Measurements from ENCODE around the gene KCNF1. TPM values are rescaled to one million over a fixed set of nuclear protein-coding genes. Genes with fewer than 3 reads are reported as not detected.

The KCNF1 gene
- total RNA-seq, 2 donors from 2014 or later, result not detected

DNA sequence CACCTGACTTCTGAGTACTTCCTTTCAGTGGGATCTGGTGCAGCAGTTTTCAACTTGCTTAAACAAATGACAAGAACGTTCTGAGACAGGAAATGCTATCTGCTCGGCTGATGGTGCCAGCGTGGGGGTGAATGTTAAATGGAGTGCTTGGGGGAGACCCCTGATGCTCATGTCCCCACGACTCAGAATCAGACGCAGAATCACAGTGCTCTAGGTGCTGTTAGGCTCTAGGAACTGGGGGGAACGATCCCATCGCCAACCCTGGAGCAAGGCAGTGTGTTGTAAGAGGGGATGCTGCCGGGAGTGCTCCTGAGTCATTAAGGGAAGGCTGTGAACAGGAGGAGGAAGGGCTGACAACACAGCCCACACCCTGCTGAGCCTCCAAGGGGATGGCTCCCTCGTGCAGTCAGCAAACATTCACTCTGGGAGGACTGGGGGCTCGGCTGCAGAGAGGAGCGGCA is 34.1 kb upstream of the KCNF1 start:
- DNase-seq (ENCODE audit: low spot score in 2 of 2) (no peak), ATAC-seq (no peak)
- Mint-ChIP-seq H3K9me3 (peaks cover 0 to 7% of the 10 kb centered on the region in 2 donors), H3K27ac (no peak overlapping the region), H3K36me3 (peaks cover 0 to 4% of the 10 kb centered on the region in 2 donors)

DNA sequence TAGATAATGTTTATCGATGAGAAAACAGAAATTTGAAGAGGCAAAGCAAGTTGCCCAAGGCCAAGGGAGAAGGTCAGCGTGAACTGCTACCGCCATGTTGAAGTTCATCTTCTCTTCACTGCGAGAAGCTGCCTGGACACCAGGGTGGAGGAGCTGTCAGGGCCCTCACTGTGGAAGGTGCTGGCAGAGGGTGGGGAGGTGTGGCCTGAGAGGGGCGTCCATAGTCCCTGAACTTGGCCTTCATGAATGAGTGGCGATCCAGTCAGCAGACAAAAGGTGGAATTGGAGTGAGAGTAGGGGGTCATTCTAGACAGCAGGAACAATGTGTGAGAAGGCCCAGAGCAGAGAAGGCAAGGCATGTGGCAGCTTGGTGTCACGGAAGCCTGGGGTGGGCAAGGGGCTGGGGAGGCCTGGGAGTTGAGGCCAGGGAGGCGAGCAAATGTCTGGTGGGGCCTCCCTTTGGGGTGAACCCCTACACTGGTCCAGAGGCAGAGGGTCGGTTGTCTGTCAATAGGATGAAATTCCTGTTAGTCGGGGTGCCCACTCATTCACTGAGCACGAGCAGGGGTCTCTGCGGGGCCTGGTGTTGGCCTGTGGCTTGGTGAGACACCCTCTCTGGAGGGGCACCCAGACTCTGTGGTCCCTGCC is 33.3 kb upstream of the KCNF1 start:
- ATAC-seq, result no peak
- no peak for DNase-seq (ENCODE audit: low spot score in 2 of 2)
- H3K9me3 Mint-ChIP-seq, result no peaks in the 10 kb centered on the region
- no peaks in the 10 kb centered on the region for H3K36me3 Mint-ChIP-seq
- no peak overlapping the region for H3K27ac Mint-ChIP-seq

DNA sequence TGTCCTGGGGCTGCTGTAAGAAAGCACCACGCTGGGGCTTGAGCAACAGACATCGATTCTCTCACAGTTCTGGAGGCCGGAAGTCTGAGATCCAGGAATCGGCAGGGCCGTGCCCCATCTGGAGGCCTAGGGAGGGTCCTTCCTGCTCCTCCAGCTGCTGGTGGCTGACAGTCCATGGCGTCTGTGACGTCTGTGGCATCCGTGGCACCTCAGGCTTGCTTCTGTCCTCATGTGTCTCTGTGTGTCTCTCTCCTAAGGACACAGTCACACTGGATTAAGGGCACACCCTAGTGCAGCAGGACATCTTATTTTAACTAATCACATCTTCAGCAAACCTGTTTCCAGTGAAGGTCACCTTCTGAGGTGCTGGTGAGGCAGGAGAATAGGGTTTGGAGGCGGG is 32.6 kb upstream of the KCNF1 start:
- Mint-ChIP-seq H3K9me3 (no peaks in the 10 kb centered on the region), H3K36me3 (no peaks in the 10 kb centered on the region), H3K27ac (no peak overlapping the region)
- ATAC-seq, result no peak
- no peak for DNase-seq (ENCODE audit: low spot score in 2 of 2)

DNA sequence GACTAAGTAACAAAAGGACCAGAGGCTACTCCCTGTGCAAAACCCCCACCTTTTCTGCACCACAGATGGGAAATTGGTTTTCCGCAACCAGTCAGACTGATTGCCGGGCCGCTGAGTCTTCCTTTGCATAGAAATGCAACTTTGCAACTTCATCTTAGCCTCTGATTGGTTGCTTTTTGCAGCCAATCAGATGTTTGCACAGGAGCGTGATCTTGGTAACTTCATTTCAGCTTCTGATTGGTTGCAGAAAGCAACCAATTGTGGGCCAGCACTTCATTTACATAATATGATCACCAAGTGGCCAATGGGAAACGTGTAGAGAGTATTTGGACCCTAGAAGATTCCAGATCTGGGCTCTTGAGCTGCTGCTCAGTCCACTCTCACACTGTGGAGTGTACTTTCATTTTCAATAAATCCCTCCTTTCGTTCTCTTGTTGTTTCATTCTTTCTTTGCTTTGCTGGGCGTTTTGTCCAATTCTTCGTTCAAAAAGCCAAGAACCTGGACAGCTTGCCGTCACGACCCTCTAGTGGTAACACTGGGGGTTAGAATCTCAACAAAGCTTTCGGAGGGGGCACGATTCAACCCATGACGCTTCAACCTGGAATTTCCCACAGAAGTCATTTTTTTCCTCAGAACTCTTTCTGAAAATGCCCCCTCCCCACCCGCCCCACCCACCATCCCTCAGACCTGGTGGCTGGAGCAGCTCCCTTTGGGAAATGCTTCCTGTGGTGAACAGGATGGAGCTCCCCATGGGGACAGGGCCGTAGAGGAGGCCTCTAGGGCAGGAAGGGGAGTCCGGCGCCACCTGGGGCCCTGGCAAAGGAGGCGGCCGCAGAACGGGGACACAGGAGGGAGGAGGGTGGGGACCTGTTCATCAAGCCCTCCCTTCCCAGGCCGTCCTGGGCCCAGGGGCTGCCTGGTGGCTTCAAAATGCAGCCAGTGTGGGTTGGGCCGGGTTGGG is 31.8 kb upstream of the KCNF1 start:
- ATAC-seq (peak in 1 of 2 donors; percentile 13), DNase-seq (ENCODE audit: low spot score in 2 of 2) (no peak)
- H3K9me3 Mint-ChIP-seq, result no peaks in the 10 kb centered on the region
- no peak overlapping the region for H3K27ac Mint-ChIP-seq
- H3K36me3 Mint-ChIP-seq, result no peaks in the 10 kb centered on the region

DNA sequence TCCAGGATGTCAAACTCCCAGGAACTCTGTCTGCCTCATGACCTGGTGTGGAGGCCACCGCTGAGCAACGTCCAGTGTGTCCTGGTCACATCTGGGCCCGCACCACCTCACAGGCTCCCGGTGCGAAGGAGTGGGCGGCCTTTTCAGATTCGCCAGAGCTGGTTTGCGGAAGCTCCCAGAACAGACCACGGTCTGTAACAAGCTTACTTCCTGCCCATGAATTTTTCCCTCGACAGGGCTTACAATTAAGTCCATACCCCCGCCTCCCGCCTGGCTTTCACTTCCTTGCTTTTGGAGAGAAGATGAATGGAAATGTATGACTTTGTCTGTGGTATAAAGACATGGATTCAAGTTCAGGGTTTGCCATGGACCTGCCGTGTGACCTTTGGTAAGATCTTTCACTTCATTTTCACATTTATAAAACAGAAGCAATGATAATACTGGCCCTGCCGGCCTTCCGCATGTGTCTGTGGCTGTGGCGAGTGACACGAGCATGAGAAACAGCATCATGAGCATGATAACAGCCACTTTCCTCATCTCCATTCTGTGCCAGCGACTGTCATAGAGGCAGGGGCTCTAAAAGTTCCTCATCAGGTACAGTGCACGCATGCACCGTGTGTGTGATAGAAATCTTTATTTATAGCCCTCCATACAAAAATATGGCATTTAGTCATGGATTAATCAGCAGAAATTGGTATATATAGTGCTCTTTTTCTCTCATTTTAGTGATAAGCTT is 31.0 kb upstream of the KCNF1 start:
- DNase-seq (ENCODE audit: low spot score in 2 of 2), result peak in 1 of 2 donors; percentile 37
- Mint-ChIP-seq H3K9me3 (no peaks in the 10 kb centered on the region), H3K27ac (peak overlapping the region in 1 of 2 donors; percentile 93), H3K36me3 (no peaks in the 10 kb centered on the region)
- ATAC-seq, result peak in 1 of 2 donors; percentile 72

DNA sequence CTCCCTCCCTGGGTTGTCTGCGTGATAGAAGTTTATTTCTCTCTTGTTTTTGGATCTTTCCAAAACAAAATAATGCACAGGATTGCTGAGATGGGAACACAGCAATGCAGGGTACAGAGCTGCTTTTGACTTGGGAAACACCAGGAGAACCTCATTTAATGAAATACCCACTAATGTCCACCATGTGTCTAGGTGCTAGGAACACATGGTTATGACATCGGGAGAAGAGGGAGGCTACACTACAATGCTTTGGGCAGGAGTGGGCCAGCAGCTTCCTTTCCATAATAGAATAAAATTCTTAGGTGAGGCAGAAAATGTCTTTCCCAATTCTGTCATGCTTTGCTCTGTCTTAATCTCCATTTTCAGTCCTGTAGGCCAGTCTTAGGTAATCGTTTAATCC is 29.2 kb upstream of the KCNF1 start:
- Mint-ChIP-seq H3K9me3 (no peaks in the 10 kb centered on the region), H3K27ac (no peak overlapping the region), H3K36me3 (no peaks in the 10 kb centered on the region)
- ATAC-seq, result no peak
- no peak for DNase-seq (ENCODE audit: low spot score in 2 of 2)

DNA sequence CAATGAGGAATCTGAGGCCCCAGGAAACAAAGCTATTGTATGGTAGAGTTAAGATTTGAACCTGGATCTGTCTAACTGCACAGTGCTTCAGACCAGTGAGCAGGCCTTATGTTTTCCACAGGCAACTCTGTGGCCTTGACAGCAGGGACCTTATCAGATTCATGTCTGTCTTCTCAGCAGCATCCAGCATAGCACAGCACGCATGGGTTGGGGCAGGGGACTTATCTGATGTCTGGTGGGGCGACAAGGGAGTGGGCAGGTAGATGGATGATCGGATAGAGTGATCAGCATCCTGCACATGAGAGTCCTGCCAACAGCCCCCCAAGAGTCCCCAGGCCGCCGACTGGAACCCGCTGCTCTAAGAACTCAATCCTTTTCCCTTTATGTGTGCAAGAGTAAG is 28.7 kb upstream of the KCNF1 start:
- DNase-seq (ENCODE audit: low spot score in 2 of 2) (no peak), ATAC-seq (no peak)
- Mint-ChIP-seq H3K9me3 (no peaks in the 10 kb centered on the region), H3K36me3 (no peaks in the 10 kb centered on the region), H3K27ac (peak overlapping the region in 1 of 2 donors; percentile 29)

DNA sequence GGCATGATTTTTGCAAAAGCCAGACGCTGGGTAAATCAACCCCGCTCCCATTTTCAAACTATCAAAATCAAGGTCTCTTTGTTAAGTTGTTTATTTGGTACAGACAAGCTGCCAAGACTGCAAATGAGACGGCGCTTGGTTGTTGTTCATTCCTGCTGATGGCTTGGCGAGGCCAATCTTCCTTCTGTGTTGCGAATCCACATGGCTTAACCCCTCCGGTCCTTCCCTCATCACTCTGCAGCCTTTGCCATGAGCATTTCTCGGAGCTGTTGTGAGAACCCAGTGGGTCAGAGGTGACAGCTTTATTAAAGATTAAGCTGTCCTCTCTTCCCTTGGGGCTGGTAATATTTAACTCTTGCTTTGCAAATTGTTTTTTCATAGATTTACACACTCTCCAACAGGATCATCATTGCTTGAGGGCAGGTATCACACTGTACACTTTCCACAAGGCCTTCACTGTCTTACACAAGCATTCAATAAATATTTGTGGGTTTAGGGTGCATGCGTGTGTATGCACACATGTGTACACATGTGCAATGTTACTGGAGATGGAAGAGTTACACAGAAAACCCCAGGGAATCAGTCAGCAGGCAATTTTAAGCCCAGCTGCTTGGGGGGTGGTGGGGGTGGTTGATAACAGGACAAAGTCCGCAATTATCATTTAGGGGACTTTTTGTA is 27.8 kb upstream of the KCNF1 start:
- Mint-ChIP-seq H3K36me3 (no peaks in the 10 kb centered on the region), H3K27ac (peak overlapping the region in 1 of 2 donors; percentile 52), H3K9me3 (no peaks in the 10 kb centered on the region)
- no peak for DNase-seq (ENCODE audit: low spot score in 2 of 2)
- no peak for ATAC-seq

DNA sequence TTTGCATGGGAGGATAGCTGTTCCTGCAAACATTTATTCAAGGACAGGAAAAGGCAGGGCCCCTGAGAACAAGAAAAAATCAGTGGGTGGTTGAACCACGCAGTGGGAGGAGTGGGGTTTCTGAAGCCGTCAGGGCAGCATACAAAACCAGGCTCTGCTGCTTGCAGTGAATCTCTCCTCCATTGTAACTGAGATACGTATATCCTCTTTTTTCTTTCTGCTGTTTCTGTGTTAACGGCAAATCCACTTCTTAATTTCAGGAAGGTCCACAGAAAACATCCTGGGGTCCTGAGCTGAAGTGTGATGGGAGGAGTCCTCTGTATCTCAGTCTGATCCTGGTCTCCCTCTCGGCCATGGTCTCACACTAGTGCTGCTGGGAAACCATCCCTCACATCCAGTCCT is 27.2 kb upstream of the KCNF1 start:
- Mint-ChIP-seq H3K27ac (no peak overlapping the region), H3K9me3 (no peaks in the 10 kb centered on the region), H3K36me3 (no peaks in the 10 kb centered on the region)
- ATAC-seq, result peak in 1 of 2 donors; percentile 42
- no peak for DNase-seq (ENCODE audit: low spot score in 2 of 2)

DNA sequence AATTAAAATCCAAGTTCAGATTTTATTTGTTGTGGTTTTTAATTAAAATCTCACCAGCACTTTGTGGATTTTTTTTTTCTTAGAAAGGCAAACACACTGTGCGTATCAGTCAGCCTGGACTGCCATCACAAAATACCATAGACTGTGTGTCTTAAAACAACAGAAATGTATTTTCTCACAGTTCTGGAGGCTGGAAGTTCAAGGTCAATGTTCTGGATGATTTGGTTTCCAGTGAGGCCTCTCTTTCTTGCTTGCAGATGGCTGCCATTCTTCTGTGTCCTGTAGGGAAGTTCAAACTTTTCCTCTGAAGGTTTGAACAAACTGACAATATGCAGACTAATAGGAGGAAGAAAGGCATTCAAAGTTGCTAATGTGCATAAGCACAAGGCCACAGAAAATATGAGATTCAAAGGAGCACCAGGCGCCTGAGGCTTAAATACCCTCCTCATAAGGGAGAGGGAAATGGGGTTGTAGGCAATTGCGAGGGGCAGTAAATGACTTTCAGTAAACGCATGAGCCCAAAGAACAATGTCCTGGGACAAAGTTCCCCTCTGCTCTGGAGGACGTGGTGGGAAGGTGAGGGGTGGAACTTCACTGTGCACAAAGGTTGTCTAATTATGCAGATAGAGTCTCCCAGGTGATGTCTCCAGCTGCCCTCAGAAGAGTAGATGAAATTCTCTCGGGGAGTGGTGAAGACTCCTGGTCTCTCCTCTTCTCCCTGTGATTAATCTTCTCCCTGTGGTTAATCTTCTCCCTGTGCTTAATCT is 26.5 kb upstream of the KCNF1 start:
- ATAC-seq (no peak), DNase-seq (ENCODE audit: low spot score in 2 of 2) (no peak)
- Mint-ChIP-seq H3K27ac (no peak overlapping the region), H3K36me3 (no peaks in the 10 kb centered on the region), H3K9me3 (no peaks in the 10 kb centered on the region)

DNA sequence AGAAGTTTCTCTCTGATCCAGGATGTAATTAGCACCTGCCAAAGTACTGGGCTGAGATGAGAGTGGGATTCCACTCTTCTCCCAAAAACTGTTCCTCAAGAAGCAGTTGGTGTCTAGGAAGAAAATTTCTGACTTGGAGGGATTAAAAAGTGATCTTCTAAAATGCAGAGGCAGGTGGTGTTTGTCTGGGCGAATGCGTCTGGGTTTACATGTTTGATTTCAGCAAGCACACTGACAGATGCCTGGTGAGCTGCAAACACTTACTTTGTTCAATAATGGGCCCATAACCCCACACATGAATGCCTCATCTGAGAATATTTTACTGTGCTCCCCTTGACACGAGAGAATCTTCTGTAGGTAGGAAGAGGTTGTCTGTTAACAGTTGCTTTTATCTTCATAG is 24.3 kb upstream of the KCNF1 start:
- no peaks in the 10 kb centered on the region for H3K9me3 Mint-ChIP-seq
- ATAC-seq, result no peak
- no peak for DNase-seq (ENCODE audit: low spot score in 2 of 2)
- H3K36me3 Mint-ChIP-seq, result no peaks in the 10 kb centered on the region
- H3K27ac Mint-ChIP-seq, result no peak overlapping the region

DNA sequence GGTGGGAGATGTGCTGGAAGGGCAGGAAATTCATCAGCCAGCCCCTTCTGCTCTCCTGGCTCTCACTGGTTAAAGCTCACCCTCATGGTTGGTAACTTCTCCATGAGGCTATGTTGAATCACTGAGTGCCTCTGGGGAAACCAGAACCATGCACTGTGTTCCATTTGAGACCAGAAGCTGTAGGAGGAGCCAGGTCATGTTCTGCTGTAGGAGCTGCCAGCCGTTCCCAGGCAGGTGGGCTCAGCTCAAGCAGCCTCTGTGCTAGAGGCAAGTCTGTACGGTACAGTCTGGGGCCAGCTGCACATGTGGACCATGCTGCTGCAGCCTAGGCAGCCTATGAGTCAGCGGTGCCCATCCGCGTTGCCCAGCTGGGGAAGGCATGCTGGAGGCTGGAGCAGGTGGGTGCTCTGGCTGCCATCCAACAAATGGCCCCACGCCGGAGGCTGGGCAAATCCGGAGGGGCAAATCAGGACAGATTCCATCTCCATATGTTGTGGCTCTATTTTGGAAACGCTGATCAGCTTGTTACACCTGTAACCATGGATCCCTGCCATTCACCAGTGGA is 22.0 kb upstream of the KCNF1 start:
- H3K27ac Mint-ChIP-seq, result no peak overlapping the region
- H3K9me3 Mint-ChIP-seq, result no peaks in the 10 kb centered on the region

DNA sequence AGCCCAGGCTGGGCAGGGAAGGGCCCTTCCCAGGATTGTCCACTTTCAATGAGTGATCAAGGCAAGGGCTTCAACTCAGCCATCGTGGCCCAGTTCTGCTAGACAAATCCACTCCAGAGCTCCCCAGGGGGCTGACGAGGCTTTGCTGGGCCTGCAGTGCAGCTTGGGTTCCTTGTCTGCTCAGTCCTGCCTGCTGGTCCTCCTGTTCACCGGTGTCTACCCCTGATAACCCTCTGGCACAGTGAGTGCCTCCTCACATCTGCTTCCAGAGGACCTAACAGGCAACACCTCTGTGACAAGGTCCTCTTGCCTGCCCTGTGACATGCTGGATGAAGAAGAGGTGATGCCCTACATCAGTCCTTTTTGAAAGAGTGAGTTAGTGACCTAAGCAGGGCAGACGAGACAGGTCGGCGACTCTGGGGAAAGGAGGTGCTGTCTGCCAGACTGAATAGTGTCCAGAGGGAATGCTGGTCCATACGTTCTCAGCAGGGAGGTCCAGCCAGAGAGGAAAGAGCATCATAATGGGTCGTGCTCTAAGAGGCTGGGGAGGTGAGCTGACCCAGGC is 20.9 kb upstream of the KCNF1 start:
- Mint-ChIP-seq H3K27ac (peak overlapping the region in 1 of 2 donors; percentile 41), H3K36me3 (no peaks in the 10 kb centered on the region), H3K9me3 (no peaks in the 10 kb centered on the region)
- ATAC-seq (no peak), DNase-seq (ENCODE audit: low spot score in 2 of 2) (no peak)

More for the DNA sequence above, 22.0 kb upstream of the KCNF1 start:
- H3K36me3 Mint-ChIP-seq, result no peaks in the 10 kb centered on the region
- ATAC-seq (no peak), DNase-seq (ENCODE audit: low spot score in 2 of 2) (no peak)

DNA sequence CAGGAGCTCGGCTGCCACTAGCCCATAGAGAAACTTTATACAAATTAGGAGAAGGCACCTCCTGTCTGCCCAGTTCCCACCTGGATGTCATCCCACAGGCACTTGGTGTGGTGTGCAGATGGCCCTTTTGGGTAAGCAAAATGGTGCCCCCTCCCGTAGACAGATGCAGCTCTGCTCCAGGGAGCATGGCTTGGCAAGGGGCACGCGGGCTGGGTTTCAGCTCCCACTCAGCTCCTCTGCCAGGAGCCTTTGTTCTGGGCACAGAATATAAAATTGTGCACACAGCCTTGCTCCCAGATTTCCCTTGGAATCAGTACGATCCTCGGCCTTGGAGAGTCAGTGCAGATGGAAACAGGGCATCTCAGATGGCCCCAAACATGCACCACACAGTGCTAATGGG is 20.3 kb upstream of the KCNF1 start:
- H3K36me3 Mint-ChIP-seq, result no peaks in the 10 kb centered on the region
- no peak overlapping the region for H3K27ac Mint-ChIP-seq
- H3K9me3 Mint-ChIP-seq, result no peaks in the 10 kb centered on the region
- no peak for ATAC-seq
- no peak for DNase-seq (ENCODE audit: low spot score in 2 of 2)

DNA sequence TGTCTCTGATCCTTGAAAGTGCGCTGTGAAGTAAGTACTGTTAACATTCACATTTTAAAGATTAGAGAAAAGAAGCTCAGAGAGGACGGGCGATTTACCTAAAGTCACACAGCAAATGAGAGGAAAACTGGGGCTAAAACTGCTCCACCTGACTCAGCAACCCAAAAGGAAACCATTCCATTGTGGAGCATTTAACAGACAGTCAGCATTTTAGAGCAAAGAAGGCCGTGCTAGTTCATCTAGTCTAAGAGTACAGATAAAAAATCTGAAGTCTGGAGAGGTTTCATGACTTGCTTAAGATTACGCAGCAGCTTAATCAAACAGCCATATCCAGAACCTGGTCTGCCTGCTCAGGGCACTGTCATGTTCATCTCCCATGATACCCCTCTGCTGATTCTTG is 19.9 kb upstream of the KCNF1 start:
- no peak for ATAC-seq
- no peak overlapping the region for H3K27ac Mint-ChIP-seq
- H3K9me3 Mint-ChIP-seq, result no peaks in the 10 kb centered on the region
- DNase-seq (ENCODE audit: low spot score in 2 of 2), result no peak
- no peaks in the 10 kb centered on the region for H3K36me3 Mint-ChIP-seq
